Mesenchymal stem cell (in vitro differentiated cells and primary cell): Measurements from ENCODE around the gene BICD1.

ENCODE experiments used
- DNase-seq: peaks from one replicate; pipeline ENCODE4 v3.0.0-alpha.2; 2013
- H2AFZ ChIP-seq: one replicate; pipeline ENCODE4 v1.6.1; 2013; ENCODE audit warnings: low read depth, mild to moderate bottlenecking, control low read depth, inconsistent platforms, low read length, moderate library complexity
- H2AK5ac ChIP-seq: 2 replicates; pipeline ENCODE4 v1.6.1; 2013; ENCODE audit warnings: low read length, moderate library complexity, mild to moderate bottlenecking, inconsistent platforms; ENCODE audit not compliant: severe bottlenecking
- H2BK120ac ChIP-seq: one replicate; pipeline ENCODE4 v1.6.1; 2013; ENCODE audit warnings: low read depth, mild to moderate bottlenecking, inconsistent platforms, low read length, moderate library complexity
- H2BK12ac ChIP-seq, 2 experiments: one replicate each; pipeline ENCODE4 v1.6.1; 2013; ENCODE audit warnings: inconsistent platforms in 2 of 2, low read length in 2 of 2, mild to moderate bottlenecking in 2 of 2, moderate library complexity in 2 of 2, control low read depth in 1 of 2
- H2BK15ac ChIP-seq: one replicate; pipeline ENCODE4 v1.6.1; 2013; ENCODE audit warnings: mild to moderate bottlenecking, low read depth, inconsistent platforms; ENCODE audit not compliant: poor library complexity, severe bottlenecking
- H2BK5ac ChIP-seq: 2 replicates; pipeline ENCODE4 v1.6.1; 2013; ENCODE audit warnings: low read depth, mild to moderate bottlenecking, low read length, control low read depth, inconsistent platforms; ENCODE audit not compliant: poor library complexity, severe bottlenecking
- H3K14ac ChIP-seq, 2 experiments: one replicate each; pipeline ENCODE4 v1.6.1; 2013; ENCODE audit warnings: inconsistent platforms in 2 of 2, low read length in 2 of 2, control low read depth in 1 of 2, mild to moderate bottlenecking in 1 of 2, moderate library complexity in 1 of 2
- H3K18ac ChIP-seq, 2 experiments: one replicate each; pipeline ENCODE4 v1.6.1; 2013; ENCODE audit warnings: inconsistent platforms in 2 of 2, low read length in 2 of 2, control low read depth in 1 of 2, low read depth in 1 of 2, mild to moderate bottlenecking in 1 of 2
- H3K23ac ChIP-seq, 2 experiments: one replicate each; pipeline ENCODE4 v1.6.1; 2013; ENCODE audit warnings: inconsistent platforms in 2 of 2, low read length in 2 of 2, mild to moderate bottlenecking in 2 of 2, moderate library complexity in 2 of 2, control low read depth in 1 of 2
- H3K27ac ChIP-seq: 2 replicates; pipeline ENCODE4 v1.5.1; 2013; ENCODE audit warnings: mild to moderate bottlenecking, moderate library complexity, low read length, control low read depth, inconsistent platforms; ENCODE audit not compliant: poor library complexity, severe bottlenecking
- H3K27me3 ChIP-seq, 2 experiments: 2 replicates each; pipeline versions ENCODE4 v1.6.1 to v1.7.0; 2013; ENCODE audit warnings: low read length in 2 of 2, mild to moderate bottlenecking in 2 of 2, moderate library complexity in 2 of 2, control low read depth in 1 of 2, inconsistent platforms in 1 of 2; ENCODE audit not compliant: control insufficient read depth in 1 of 2, insufficient read depth in 1 of 2
- H3K36me3 ChIP-seq, 2 experiments: 2 replicates each; pipeline versions ENCODE4 v1.6.1 to v1.7.0; 2013; ENCODE audit warnings: low read length in 2 of 2, control low read depth in 1 of 2, inconsistent platforms in 1 of 2, low read depth in 1 of 2, mild to moderate bottlenecking in 1 of 2; ENCODE audit not compliant: insufficient read depth in 2 of 2, control insufficient read depth in 1 of 2
- H3K4ac ChIP-seq, 2 experiments: one replicate each; pipeline ENCODE4 v1.6.1; 2013; ENCODE audit warnings: inconsistent platforms in 2 of 2, low read length in 2 of 2, mild to moderate bottlenecking in 2 of 2, moderate library complexity in 2 of 2, control low read depth in 1 of 2, low read depth in 1 of 2
- H3K4me1 ChIP-seq: 2 replicates; pipeline ENCODE4 v1.6.1; 2013; ENCODE audit warnings: low read depth, low read length, control low read depth; ENCODE audit not compliant: control insufficient read depth, insufficient read depth
- H3K4me2 ChIP-seq: 2 replicates; pipeline ENCODE4 v1.6.1; 2013; ENCODE audit warnings: low read length, mild to moderate bottlenecking, inconsistent platforms; ENCODE audit not compliant: poor library complexity, severe bottlenecking
- H3K4me3 ChIP-seq, 2 experiments: 2 replicates each; pipeline versions ENCODE4 v1.5.1 to v1.7.0; 2013; ENCODE audit warnings: low read length in 2 of 2, mild to moderate bottlenecking in 2 of 2, control low read depth in 1 of 2, low read depth in 1 of 2; ENCODE audit not compliant: insufficient read depth in 1 of 2
- H3K79me1 ChIP-seq: replicated peaks from 2 replicates; pipeline ENCODE4 v1.6.1; 2013; ENCODE audit warnings: mild to moderate bottlenecking, control low read depth, low read length, inconsistent platforms; ENCODE audit not compliant: poor library complexity, severe bottlenecking
- H3K9ac ChIP-seq: 2 replicates; pipeline ENCODE4 v1.7.0; 2013; ENCODE audit warnings: mild to moderate bottlenecking, low read length, moderate library complexity
- H3K9me3 ChIP-seq: 2 replicates; pipeline ENCODE4 v1.7.0; 2013; ENCODE audit warnings: mild to moderate bottlenecking, low read length; ENCODE audit not compliant: control insufficient read depth
- H4K8ac ChIP-seq: one replicate; pipeline ENCODE4 v1.6.1; 2013; ENCODE audit warnings: inconsistent platforms, mild to moderate bottlenecking, low read length, moderate library complexity
- H4K91ac ChIP-seq: one replicate; pipeline ENCODE4 v1.6.1; 2013; ENCODE audit warnings: mild to moderate bottlenecking, low read length, inconsistent platforms
- WGBS: methylation state at CpG from one replicate; pipeline ENCODE4 v1.1.7; 2013; ENCODE audit warnings: mixed read lengths; 5-methylcytosine and 5-hydroxymethylcytosine counted together

BICD1 gene

DNA sequence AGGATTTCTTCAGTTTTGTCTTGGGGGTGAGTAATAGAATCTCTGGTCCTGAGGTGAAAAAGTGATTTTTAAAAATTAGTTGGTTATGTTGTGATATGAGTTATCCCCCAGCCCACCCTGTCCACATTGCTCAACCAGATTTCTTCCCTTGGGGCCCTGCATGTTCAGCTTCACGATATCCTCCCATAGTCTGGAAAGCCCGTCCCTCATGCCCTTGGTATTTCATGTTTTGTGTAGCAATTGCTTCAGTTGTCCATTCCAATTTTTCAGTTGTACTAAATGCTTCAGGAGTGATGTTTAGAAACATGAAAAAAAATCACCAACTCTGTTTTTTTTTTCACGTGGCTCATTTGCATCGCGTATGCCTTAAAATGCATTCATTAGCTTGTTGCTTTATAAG is 17.5 kb upstream of the BICD1 start:
- no peak overlapping the region for H2AFZ ChIP-seq
- no peak overlapping the region for H2BK15ac ChIP-seq
- H2BK120ac ChIP-seq = no peak overlapping the region
- H3K4me2 ChIP-seq = no peak overlapping the region
- no peaks in the 10 kb centered on the region for H3K79me1 ChIP-seq
- H3K18ac ChIP-seq = no peak overlapping the region
- no peak overlapping the region for H3K4me3 ChIP-seq
- H3K27ac ChIP-seq = no peak overlapping the region
- no peaks in the 10 kb centered on the region for H3K36me3 ChIP-seq
- H2BK5ac ChIP-seq = no peak overlapping the region
- no peak overlapping the region for H3K9ac ChIP-seq
- no peak for DNase-seq
- H2AK5ac ChIP-seq = no peak overlapping the region
- H3K23ac ChIP-seq = no peak overlapping the region
- H2BK12ac ChIP-seq = no peak overlapping the region
- H3K9me3 ChIP-seq = no peaks in the 10 kb centered on the region
- H3K27me3 ChIP-seq = no peaks in the 10 kb centered on the region
- WGBS = 92% methylated on average over 5 of the region's 5 CpGs
- H4K91ac ChIP-seq = no peak overlapping the region
- H4K8ac ChIP-seq = no peak overlapping the region
- no peak overlapping the region for H3K14ac ChIP-seq
- H3K4me1 ChIP-seq = peaks cover 4% of the 10 kb centered on the region
- no peak overlapping the region for H3K4ac ChIP-seq

GRCh38 chr12:32089586-32089985 is 17.1 kb upstream of the BICD1 start:
- no peak overlapping the region for H3K14ac ChIP-seq
- H3K36me3 ChIP-seq = no peaks in the 10 kb centered on the region
- H3K9ac ChIP-seq = no peak overlapping the region
- DNase-seq = no peak
- H4K91ac ChIP-seq = no peak overlapping the region
- H3K79me1 ChIP-seq = no peaks in the 10 kb centered on the region
- H2BK120ac ChIP-seq = no peak overlapping the region
- no peak overlapping the region for H2BK5ac ChIP-seq
- no peak overlapping the region for H2BK15ac ChIP-seq
- H3K18ac ChIP-seq = no peak overlapping the region
- no peaks in the 10 kb centered on the region for H3K27me3 ChIP-seq
- no peak overlapping the region for H3K4me2 ChIP-seq
- no peak overlapping the region for H2BK12ac ChIP-seq
- H2AK5ac ChIP-seq = no peak overlapping the region
- no CpG with 5 or more reads among the region's 3 CpGs for WGBS
- H3K9me3 ChIP-seq = no peaks in the 10 kb centered on the region
- H2AFZ ChIP-seq = no peak overlapping the region
- no peak overlapping the region for H3K27ac ChIP-seq
- no peak overlapping the region for H3K4me3 ChIP-seq
- H3K4ac ChIP-seq = no peak overlapping the region
- H3K23ac ChIP-seq = no peak overlapping the region
- peaks cover 2% of the 10 kb centered on the region for H3K4me1 ChIP-seq
- H4K8ac ChIP-seq = no peak overlapping the region

DNA sequence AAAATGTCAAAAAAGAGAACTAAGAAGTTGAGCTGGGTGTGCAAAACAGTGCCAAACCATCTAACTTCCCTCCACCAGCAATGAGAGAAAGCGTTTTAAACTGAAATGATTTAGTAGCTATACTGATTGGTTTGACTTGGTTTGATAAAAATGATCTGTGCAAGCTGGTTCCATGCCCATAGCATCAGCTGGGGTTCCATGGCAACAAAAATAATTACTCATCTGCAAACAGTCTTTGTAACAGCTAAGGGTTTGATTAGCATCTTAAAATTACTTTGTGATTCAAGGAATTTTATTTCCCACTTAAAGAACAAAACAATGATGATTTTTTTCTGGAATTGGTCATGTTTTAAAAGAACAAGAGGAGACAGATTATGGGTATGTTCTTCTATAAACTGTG is 15.0 kb upstream of the BICD1 start:
- Histone ChIP-seq H4K91ac (no peak overlapping the region), H2BK12ac (no peak overlapping the region), H3K4me3 (no peak overlapping the region), H3K9me3 (no peaks in the 10 kb centered on the region), H3K79me1 (no peaks in the 10 kb centered on the region), H4K8ac (no peak overlapping the region), H3K9ac (no peak overlapping the region), H3K4me1 (peaks cover 2% of the 10 kb centered on the region), H3K4ac (no peak overlapping the region), H2AFZ (no peak overlapping the region), H2BK120ac (no peak overlapping the region), H3K23ac (no peak overlapping the region), H3K18ac (no peak overlapping the region), H3K27me3 (no peaks in the 10 kb centered on the region), H2BK15ac (no peak overlapping the region), H3K4me2 (no peak overlapping the region), H3K36me3 (no peaks in the 10 kb centered on the region), H2BK5ac (no peak overlapping the region), H3K27ac (no peak overlapping the region), H2AK5ac (no peak overlapping the region), H3K14ac (no peak overlapping the region)
- no CpG with 5 or more reads among the region's 1 CpG for WGBS
- no peak for DNase-seq

GRCh38 chr12:32098112-32098511 is 8.5 kb upstream of the BICD1 start:
- H2BK12ac ChIP-seq = no peak overlapping the region
- WGBS = 96% methylated on average over 2 of the region's 4 CpGs
- H3K27me3 ChIP-seq = no peaks in the 10 kb centered on the region
- H2BK5ac ChIP-seq = no peak overlapping the region
- H3K4ac ChIP-seq = no peak overlapping the region
- no peak overlapping the region for H3K4me3 ChIP-seq
- H3K18ac ChIP-seq = no peak overlapping the region
- H3K9me3 ChIP-seq = no peaks in the 10 kb centered on the region
- no peak overlapping the region for H3K4me2 ChIP-seq
- H3K27ac ChIP-seq = no peak overlapping the region
- H3K9ac ChIP-seq = no peak overlapping the region
- no peak overlapping the region for H2AK5ac ChIP-seq
- H3K14ac ChIP-seq = no peak overlapping the region
- H3K36me3 ChIP-seq = no peaks in the 10 kb centered on the region
- no peak overlapping the region for H2AFZ ChIP-seq
- DNase-seq = no peak
- H4K8ac ChIP-seq = no peak overlapping the region
- no peaks in the 10 kb centered on the region for H3K79me1 ChIP-seq
- H3K4me1 ChIP-seq = no peaks in the 10 kb centered on the region
- no peak overlapping the region for H2BK15ac ChIP-seq
- H3K23ac ChIP-seq = no peak overlapping the region
- no peak overlapping the region for H2BK120ac ChIP-seq
- no peak overlapping the region for H4K91ac ChIP-seq
